Measurements from ENCODE around the gene SERPINF2.

The SERPINF2 gene

DNA sequence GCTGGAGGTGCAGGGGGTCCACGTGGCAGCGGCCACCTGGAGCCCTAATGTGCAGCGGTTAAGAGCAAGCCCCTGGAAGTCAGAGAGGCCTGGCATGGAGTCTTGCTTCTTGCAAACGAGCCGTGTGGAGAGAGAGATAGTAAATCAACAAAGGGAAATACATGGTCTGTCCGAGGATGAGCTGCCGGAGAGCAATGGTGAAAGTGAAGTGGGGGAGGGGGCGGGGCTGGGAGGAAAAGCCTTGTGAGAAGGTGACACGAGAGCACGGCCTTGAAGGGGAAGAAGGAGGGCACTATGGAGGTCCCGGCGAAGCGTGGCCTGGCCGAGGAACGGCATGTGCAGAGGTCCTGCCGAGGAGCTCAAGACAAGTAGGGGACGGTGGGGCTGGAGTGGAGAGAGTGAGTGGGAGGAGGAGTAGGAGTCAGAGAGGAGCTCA is 13.2 kb downstream of the SERPINF2 start:
- Histone ChIP-seq H3K27me3 (ENCODE audit: insufficient read depth, low read depth) (no peaks in the 10 kb centered on the region), H3K4me2 (no peak overlapping the region), H4K20me1 (ENCODE audit: insufficient read depth) (no peaks in the 10 kb centered on the region), H3K4me1 (ENCODE audit: low read depth, poor library complexity, severe bottlenecking) (no peaks in the 10 kb centered on the region), H3K9ac (no peak overlapping the region), H3K36me3 (ENCODE audit: insufficient read depth) (no peaks in the 10 kb centered on the region), H3K4me3 (IDR thresholded peaks at IDR 0.05; ENCODE audit: insufficient read depth, low read depth, low read length) (no peak overlapping the region), H3K27ac (no peak overlapping the region), H2AFZ (ENCODE audit: low read depth) (no peak overlapping the region), H3K79me2 (ENCODE audit: insufficient read depth, low read depth) (no peaks in the 10 kb centered on the region)
- TF ChIP-seq CTCF (conservative IDR thresholded peaks at IDR 0.05; ENCODE audit: low read depth, low read length): no peak

DNA sequence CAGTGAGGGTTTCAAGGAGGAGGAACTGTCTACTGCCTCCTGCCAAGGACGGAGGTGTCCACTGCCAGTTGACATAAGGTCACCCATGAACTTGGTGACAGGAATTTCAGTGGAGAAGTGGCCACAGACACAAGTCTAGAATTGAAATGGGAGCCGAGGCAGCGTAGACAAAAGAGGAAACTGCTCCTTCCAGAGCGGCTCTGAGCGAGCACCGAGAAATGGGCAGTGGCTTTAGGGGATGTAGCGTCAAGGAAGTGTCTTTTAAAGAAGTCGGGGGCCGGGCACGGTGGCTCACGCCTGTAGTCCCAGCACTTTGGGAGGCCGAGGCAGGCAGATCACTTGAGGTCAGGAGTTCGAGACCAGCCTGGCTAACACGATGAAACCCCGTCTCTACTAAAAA is 16.1 kb downstream of the SERPINF2 start:
- Histone ChIP-seq H3K4me1 (ENCODE audit: low read depth, poor library complexity, severe bottlenecking) (peaks cover 10% of the 10 kb centered on the region), H4K20me1 (ENCODE audit: insufficient read depth) (no peaks in the 10 kb centered on the region), H3K27me3 (ENCODE audit: insufficient read depth, low read depth) (no peaks in the 10 kb centered on the region), H3K4me3 (IDR thresholded peaks at IDR 0.05; ENCODE audit: insufficient read depth, low read depth, low read length) (no peak overlapping the region), H2AFZ (ENCODE audit: low read depth) (no peak overlapping the region), H3K9ac (no peak overlapping the region), H3K27ac (no peak overlapping the region), H3K79me2 (ENCODE audit: insufficient read depth, low read depth) (no peaks in the 10 kb centered on the region), H3K4me2 (no peak overlapping the region), H3K36me3 (ENCODE audit: insufficient read depth) (no peaks in the 10 kb centered on the region)
- TF ChIP-seq CTCF (conservative IDR thresholded peaks at IDR 0.05; ENCODE audit: low read depth, low read length): no peak

DNA sequence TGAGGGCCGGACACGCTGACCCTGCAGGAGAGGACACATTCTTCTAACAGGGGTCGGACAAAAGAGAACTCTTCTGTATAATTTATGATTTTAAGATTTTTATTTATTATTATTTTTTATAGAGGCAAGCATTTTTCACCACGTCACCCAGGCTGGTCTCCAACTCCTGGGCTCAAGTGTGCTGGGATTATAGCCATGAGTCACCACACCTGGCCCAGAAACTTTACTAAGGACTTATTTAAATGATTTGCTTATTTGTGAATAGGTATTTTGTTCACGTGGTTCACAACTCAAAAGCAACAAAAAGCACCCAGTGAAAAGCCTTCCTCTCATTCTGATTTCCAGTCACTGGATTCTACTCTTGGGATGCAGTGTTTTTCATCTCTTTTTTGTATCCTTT is 16.9 kb downstream of the SERPINF2 start:
- Histone ChIP-seq H3K4me1 (ENCODE audit: low read depth, poor library complexity, severe bottlenecking) (peaks cover 17% of the 10 kb centered on the region), H3K27me3 (ENCODE audit: insufficient read depth, low read depth) (no peaks in the 10 kb centered on the region), H3K27ac (no peak overlapping the region), H3K79me2 (ENCODE audit: insufficient read depth, low read depth) (no peaks in the 10 kb centered on the region), H2AFZ (ENCODE audit: low read depth) (no peak overlapping the region), H3K4me2 (no peak overlapping the region), H3K36me3 (ENCODE audit: insufficient read depth) (no peaks in the 10 kb centered on the region), H4K20me1 (ENCODE audit: insufficient read depth) (no peaks in the 10 kb centered on the region), H3K4me3 (IDR thresholded peaks at IDR 0.05; ENCODE audit: insufficient read depth, low read depth, low read length) (no peak overlapping the region), H3K9ac (no peak overlapping the region)
- no peak for TF ChIP-seq CTCF (conservative IDR thresholded peaks at IDR 0.05; ENCODE audit: low read depth, low read length)

- no peaks in the 10 kb centered on the region for H3K79me2 ChIP-seq (ENCODE audit: insufficient read depth, low read depth)
- no peaks in the 10 kb centered on the region for H3K27me3 ChIP-seq (ENCODE audit: insufficient read depth, low read depth)
- H3K4me2 ChIP-seq: no peak overlapping the region
- no peaks in the 10 kb centered on the region for H3K36me3 ChIP-seq (ENCODE audit: insufficient read depth)
- no peaks in the 10 kb centered on the region for H4K20me1 ChIP-seq (ENCODE audit: insufficient read depth)
- no peak for TF ChIP-seq CTCF (conservative IDR thresholded peaks at IDR 0.05; ENCODE audit: low read depth, low read length)
- peaks cover 18% of the 10 kb centered on the region for H3K4me1 ChIP-seq (ENCODE audit: low read depth, poor library complexity, severe bottlenecking)
- no peak overlapping the region for H3K4me3 ChIP-seq (IDR thresholded peaks at IDR 0.05; ENCODE audit: insufficient read depth, low read depth, low read length)
- no peak overlapping the region for H3K27ac ChIP-seq
- no peak overlapping the region for H3K9ac ChIP-seq
- no peak overlapping the region for H2AFZ ChIP-seq (ENCODE audit: low read depth)
Measured at GRCh38 chr17:1762233-1762900, 19.7 kb downstream of the SERPINF2 start.
